Panc1 (cell line): ENCODE data around the gene PIK3R4.

ENCODE experiments used
- CTCF ChIP-seq: fragments of 450-650 bp; IDR thresholded peaks from 2 replicates; pipeline ENCODE4 v1.5.1; 2017; ENCODE audit warnings: mild to moderate bottlenecking
- POLR2AphosphoS5 ChIP-seq: IDR thresholded peaks from 2 replicates; pipeline ENCODE4 v1.6.1; 2012; ENCODE audit warnings: mild to moderate bottlenecking, low read depth, low read length, moderate library complexity
- TCF7L2 ChIP-seq: IDR thresholded peaks from 2 replicates; pipeline ENCODE4 v1.6.1; 2011; ENCODE audit warnings: mild to moderate bottlenecking, low read depth, low read length, inconsistent platforms

DNA sequence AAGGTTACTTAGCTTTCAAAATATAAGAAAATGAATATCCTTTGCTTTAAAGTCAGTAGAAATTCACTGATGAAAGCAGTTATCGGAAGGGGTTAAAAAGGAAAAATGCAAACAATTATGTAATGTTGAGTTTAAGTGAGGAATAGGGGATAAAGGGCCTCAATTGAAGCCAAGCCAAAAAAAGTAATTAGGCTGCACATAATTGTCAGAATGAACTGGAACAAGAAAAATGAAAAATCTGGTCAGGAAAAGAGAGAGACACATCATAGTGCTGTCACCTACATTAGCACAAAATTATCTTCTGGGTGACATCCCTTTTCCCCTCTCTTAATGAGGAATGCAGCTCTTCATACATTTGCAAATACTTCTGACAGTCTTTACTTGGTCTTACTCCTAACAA lies 48.8 kb upstream of the PIK3R4 start:
- no peak for TF ChIP-seq POLR2AphosphoS5
- no peak for TF ChIP-seq CTCF
- TF ChIP-seq TCF7L2: no peak
